ENCODE results near the gene GLRX. TPM values are rescaled to one million over a fixed set of nuclear protein-coding genes. Genes with fewer than 3 reads are reported as not detected.

Gene GLRX
- total and polyA plus RNA-seq, 2 of the 13 experiments (the other 11 are each of a cell fraction or from before 2014, with no cell fraction given) = 63.8 to 499 TPM

GRCh38 chr5:95798048-95798447, 24.5 kb downstream of the GLRX start (continued):
- TF ChIP-seq ZBTB40 (IDR thresholded peaks at IDR 0.05) = no peak
- no peak for TF ChIP-seq ZBTB40 (CRISPR knock-in tag; IDR thresholded peaks at IDR 0.05)
- TF ChIP-seq HOMEZ (CRISPR knock-in tag; IDR thresholded peaks at IDR 0.05; ENCODE audit: low read depth) = peak; percentile 43; the same call in 1 of the 2 replicates
- no peak for TF ChIP-seq SOX13 (IDR thresholded peaks at IDR 0.05)
- TF ChIP-seq SOX13 (CRISPR knock-in tag; conservative IDR thresholded peaks at IDR 0.05 in 1 of 2, IDR thresholded peaks at IDR 0.05 in 1 of 2) = peak in 1 of 2 experiments; percentile 70; a peak in 2 of 4 replicates
- TF ChIP-seq HOXD1 (CRISPR knock-in tag; IDR thresholded peaks at IDR 0.05) = no peak
- TF ChIP-seq ARID5B (CRISPR knock-in tag; IDR thresholded peaks at IDR 0.05) = peak; percentile 65
- TF ChIP-seq SOX6 (IDR thresholded peaks at IDR 0.05) = no peak
- TF ChIP-seq SOX6 (CRISPR knock-in tag; IDR thresholded peaks at IDR 0.05) = peak; percentile 74

Data from HepG2 (cell line).